Adrenal gland (tissue), 12 donors: ENCODE data around the gene REC8. TPM values are rescaled to one million over a fixed set of nuclear protein-coding genes. Genes with fewer than 3 reads are reported as not detected.

Experiments used
- DNase-seq, 7 donors: peaks; one replicate each; pipeline ENCODE4 v3.0.0-alpha.2; 2019 to 2020
- H3K27ac ChIP-seq, 5 donors: fragments of 200-600 bp; sonication (generic) in 4 of 5; 1 replicate in 3 of 5; 2 replicates in 2 of 5; pipeline versions ENCODE4 v1.5.1 to v1.8.0; 2016 to 2020; ENCODE audit warnings: mild to moderate bottlenecking in 1 of 5
- H3K27me3 ChIP-seq: fragments of 200-600 bp; 2 replicates; pipeline ENCODE4 v1.8.0; 2021
- H3K36me3 ChIP-seq, 2 donors: fragments of 200-600 bp; replicated peaks in 1 of 2; 1 replicate in 1 of 2; 2 replicates in 1 of 2; pipeline versions ENCODE4 v1.5.1 to v1.8.0; 2018 to 2022
- H3K4me1 ChIP-seq, 2 donors: fragments of 200-600 bp; replicated peaks in 1 of 2; 1 replicate in 1 of 2; 2 replicates in 1 of 2; pipeline versions ENCODE4 v1.5.1 to v1.8.0; 2018 to 2021
- H3K4me3 ChIP-seq, 4 donors: fragments of 200-600 bp; sonication (generic) in 3 of 4; one replicate each; pipeline ENCODE4 v1.5.1; 2016 to 2018
- H3K9me3 ChIP-seq, 3 donors: fragments of 200-600 bp; sonication (generic) in 1 of 3; replicated peaks in 1 of 3; 1 replicate in 2 of 3; 2 replicates in 1 of 3; pipeline versions ENCODE4 v1.5.1 to v1.8.0; 2016 to 2021
- CTCF ChIP-seq, 6 experiments: fragments of 450-650 bp in 4 of 6; fragments of 200-600 bp in 2 of 6; sonication (generic) in 1 of 6; IDR thresholded peaks; 1 replicate in 5 of 6; 2 replicates in 1 of 6; pipeline versions ENCODE4 v1.5.1 to v1.8.0; 2016 to 2021; ENCODE audit warnings: antibody characterized with exemption in 6 of 6, mild to moderate bottlenecking in 2 of 6, moderate library complexity in 1 of 6
- POLR2A ChIP-seq, 2 donors: fragments of 450-650 bp; IDR thresholded peaks; one replicate each; pipeline ENCODE4 v1.6.1; 2017; ENCODE audit warnings: antibody characterized with exemption in 2 of 2, mild to moderate bottlenecking in 2 of 2, moderate library complexity in 1 of 2
- WGBS, 4 donors: extraction: QIAGEN DNeasy Blood & Tissue Kit in 2 of 4; methylation state at CpG; one replicate each; pipeline versions ENCODE4 v1.1.5 to v1.1.7; 2013 to 2017; 5-methylcytosine and 5-hydroxymethylcytosine counted together
- intact Hi-C, 2 donors: fragments of 100-400 bp; cut with DNase I; formaldehyde crosslinking; loops; one replicate each; pipeline versions ENCODE4 v1.14.1 to v1.15.0; 2022 to 2023
- polyA plus RNA-seq, 3 donors: library from polyadenylated mRNA; stranded (reverse); fragments of 200-250 nt in 2 of 3; fragments of 350-450 nt in 1 of 3; fragmentation: Illumina TruSeq in 1 of 3; extraction: RNeasy Lipid Tissue Mini Kit (QIAGEN cat#74804) in 1 of 3; gene quantifications; one replicate each; pipeline ENCODE4 v1.2.3, GENCODE V29; 2013 to 2014
- total RNA-seq, 9 donors: library from RNA; depleted of rRNA in 4 of 9; stranded (reverse); fragments of >200 nt in 4 of 9; fragments of 120-200 nt in 1 of 9; fragmentation: NEBNext Ultra II Directional in 1 of 9; extraction: Animal tissue kit (Norgen Biotek cat#: 25700) in 1 of 9; gene quantifications; one replicate each; pipeline versions ENCODE4 v1.1.0 to v1.2.4, GENCODE V29; 2013 to 2023
- donor health status: healthy with polysubstance abuse.
- donor health status: Bipolar disorder and iron deficiency.
- donor health status: DM: yes; HTN: yes; CAD: no.
- donor health status: DM: no; HTN: no; CAD: no.
- donor health status: DM: no; HTN: no; CAD: no.
- donor health status: DM: yes; HTN: yes; CAD: no.

The REC8 gene
- total and polyA plus RNA-seq, 12 donors: 1.3 to 111 (median 11.4) TPM

GRCh38 chr14:24157331-24157730, 14.5 kb upstream of the REC8 start:
- H3K4me1 ChIP-seq: peaks cover 7 to 22% of the 10 kb centered on the region in 2 donors
- peak in 3 of 7 donors; percentile 67 to 72 (median 71) for DNase-seq
- intact Hi-C loops: loop anchor here in 1 of 2 donors (10.0 kb wide), 1 partner anchor 93 kb away; no protein-coding TSS in a partner anchor
- peak overlapping the region in 3 of 5 donors; percentile 26 to 70 (median 64) for H3K27ac ChIP-seq
- peaks cover 0 to 64% of the 10 kb centered on the region in 2 donors for H3K36me3 ChIP-seq
- TF ChIP-seq POLR2A (IDR thresholded peaks at IDR 0.05) (no peak), CTCF (IDR thresholded peaks at IDR 0.05) (no peak)
- no peak overlapping the region for H3K4me3 ChIP-seq
- H3K9me3 ChIP-seq: no peaks in the 10 kb centered on the region
- H3K27me3 ChIP-seq: no peaks in the 10 kb centered on the region
- WGBS, 4 donors: 50 to 71% (median 58%) methylated on average over 9 to 12 of the region's 12 CpGs

- peak overlapping the region in 2 of 5 donors; percentile 86 to 95 for H3K27ac ChIP-seq
- 86 to 94% (median 93%) methylated on average over 11 of the region's 11 CpGs for WGBS, 4 donors
- peaks cover 0 to 73% of the 10 kb centered on the region in 2 donors for H3K36me3 ChIP-seq
- DNase-seq: no peak
- intact Hi-C loops: loop anchor here in 1 of 2 donors (10.0 kb wide), 1 partner anchor 95 kb away; no protein-coding TSS in a partner anchor
- peaks cover 9 to 36% of the 10 kb centered on the region in 2 donors for H3K4me1 ChIP-seq
- H3K27me3 ChIP-seq: no peaks in the 10 kb centered on the region
- TF ChIP-seq POLR2A (IDR thresholded peaks at IDR 0.05) (no peak), CTCF (IDR thresholded peaks at IDR 0.05) (no peak)
- H3K9me3 ChIP-seq: no peaks in the 10 kb centered on the region
- H3K4me3 ChIP-seq: no peak overlapping the region
Observed at GRCh38 chr14:24159777-24160498, 11.9 kb upstream of the REC8 start.

- Histone ChIP-seq H3K9me3 (no peaks in the 10 kb centered on the region), H3K4me1 (peaks cover 9 to 36% of the 10 kb centered on the region in 2 donors), H3K4me3 (no peak overlapping the region), H3K36me3 (peaks cover 0 to 73% of the 10 kb centered on the region in 2 donors), H3K27ac (peak overlapping the region in 4 of 5 donors; percentile 56 to 95 (median 80)), H3K27me3 (no peaks in the 10 kb centered on the region)
- 86 to 95% (median 92%) methylated on average over 3 to 4 of the region's 4 CpGs for WGBS, 4 donors
- no peak for TF ChIP-seq POLR2A (IDR thresholded peaks at IDR 0.05)
- TF ChIP-seq CTCF (IDR thresholded peaks at IDR 0.05): no peak
- DNase-seq: no peak
- intact Hi-C loops: no loop called here
Observed at GRCh38 chr14:24160499-24160849, 11.4 kb upstream of the REC8 start.

GRCh38 chr14:24160850-24161804, 10.8 kb upstream of the REC8 start, which contains the start of gene IRF9:
TSS of gene IRF9 (plus strand) at chr14:24161265. CDS start at chr14:24162145, 880 bp downstream.
- peak; percentile 96 to 100 (median 98) for DNase-seq
- Histone ChIP-seq H3K9me3 (no peaks in the 10 kb centered on the region), H3K4me1 (peaks cover 9 to 36% of the 10 kb centered on the region in 2 donors), H3K36me3 (peaks cover 0 to 73% of the 10 kb centered on the region in 2 donors), H3K27me3 (no peaks in the 10 kb centered on the region), H3K27ac (peak within 1 kb of the TSS; percentile 67 to 95 (median 86)), H3K4me3 (peak within 1 kb of the TSS; percentile 47 to 74 (median 60))
- WGBS, 4 donors: 0 to 2% (median 1%) methylated on average over 10 to 12 of the region's 12 CpGs
- TF ChIP-seq POLR2A (IDR thresholded peaks at IDR 0.05) (peak; percentile 15 to 69), CTCF (IDR thresholded peaks at IDR 0.05) (peak; percentile 89 to 99 (median 98))
- intact Hi-C loops: no loop called here
